Stimulated activated CD8-positive, alpha-beta memory T cell treated with anti-CD3 and anti-CD28 coated beads, Interleukin-12 subunit alpha, Interleukin-12 subunit beta, amount 100 ng/mL, for 4 hours (primary cell): Measurements from ENCODE around the gene ARHGEF1.
"Not testable (repeated sequence)": the region's sequence is repeated elsewhere in the genome, so short reads cannot be mapped to it uniquely, and the experiment has no call there.

ENCODE experiments used
- DNase-seq: peaks from one replicate; pipeline ENCODE4 v3.0.0-alpha.2; 2020; ENCODE audit warnings: low read depth

ARHGEF1 gene

GRCh38 chr19:41932259-41932719 lies 49.3 kb downstream of the ARHGEF1 start:
- DNase-seq = no peak

- DNase-seq = no peak
Measured at GRCh38 chr19:41932720-41933332, 49.8 kb downstream of the ARHGEF1 start.

DNA sequence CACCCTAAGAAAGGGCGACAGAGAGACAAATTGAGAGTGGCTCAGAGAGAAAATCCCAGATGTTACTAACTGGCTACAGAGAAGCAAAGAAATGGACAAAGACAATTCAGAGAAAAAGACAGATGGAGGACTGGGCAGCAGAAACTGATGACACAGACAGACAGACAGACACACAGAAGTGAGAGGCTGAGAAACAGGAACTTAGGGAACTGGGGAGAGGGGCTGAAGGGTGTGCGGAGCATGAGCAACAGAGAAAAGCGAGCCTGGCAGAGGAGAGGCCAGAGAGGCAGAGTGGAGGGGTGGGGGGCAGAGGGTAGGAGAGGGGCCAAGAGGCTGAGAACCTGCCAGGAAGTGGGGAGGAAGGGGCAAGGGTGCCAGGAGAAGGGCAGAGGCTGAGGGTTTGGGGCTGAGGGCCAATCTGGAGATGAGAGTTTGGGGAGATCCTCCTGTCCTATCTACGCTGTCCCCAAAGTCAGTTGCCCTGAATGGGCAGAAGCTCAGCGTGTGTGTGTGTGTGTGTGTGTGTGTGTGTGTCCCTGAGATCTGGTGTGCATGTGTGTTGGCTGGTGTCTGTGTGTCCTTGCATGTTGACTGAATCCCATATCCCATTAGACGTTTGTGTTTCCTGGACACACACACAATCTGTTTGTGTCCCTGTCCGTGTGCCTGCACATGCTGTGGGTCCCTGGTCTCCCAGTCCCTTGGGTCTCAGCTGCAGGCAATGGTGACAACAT lies 50.9 kb downstream of the ARHGEF1 start:
- no peak for DNase-seq

GRCh38 chr19:41934849-41935374 lies 51.9 kb downstream of the ARHGEF1 start:
- DNase-seq = peak; percentile 59

GRCh38 chr19:41935760-41936415 lies 52.9 kb downstream of the ARHGEF1 start:
- no peak for DNase-seq

GRCh38 chr19:41936416-41936850 lies 53.4 kb downstream of the ARHGEF1 start:
- DNase-seq = peak; percentile 42

DNA sequence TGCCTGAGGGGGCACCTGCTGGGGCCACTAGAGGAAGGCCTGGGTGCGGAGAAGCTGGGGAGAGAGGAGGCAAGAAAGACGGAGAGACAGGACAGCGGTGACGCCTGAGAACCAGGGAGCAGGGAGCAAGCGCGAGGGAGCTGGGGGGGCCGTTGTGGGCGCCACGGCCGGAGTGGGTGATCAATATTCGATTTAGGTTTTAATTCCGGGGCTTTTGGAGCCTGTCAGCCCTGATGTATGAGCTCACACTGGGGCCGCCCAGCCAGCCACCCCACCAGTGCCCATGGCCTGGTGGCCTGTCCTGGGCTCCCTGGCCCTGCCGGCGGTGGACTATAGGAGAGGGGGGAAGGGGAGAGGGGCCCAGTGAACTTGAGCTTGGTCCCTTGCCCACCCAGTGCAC lies 54.0 kb downstream of the ARHGEF1 start:
- DNase-seq = no peak

GRCh38 chr19:41937525-41938468 lies 54.8 kb downstream of the ARHGEF1 start:
- no peak for DNase-seq

GRCh38 chr19:41939209-41939608 lies 56.2 kb downstream of the ARHGEF1 start:
- DNase-seq = not testable (repeated sequence)

DNA sequence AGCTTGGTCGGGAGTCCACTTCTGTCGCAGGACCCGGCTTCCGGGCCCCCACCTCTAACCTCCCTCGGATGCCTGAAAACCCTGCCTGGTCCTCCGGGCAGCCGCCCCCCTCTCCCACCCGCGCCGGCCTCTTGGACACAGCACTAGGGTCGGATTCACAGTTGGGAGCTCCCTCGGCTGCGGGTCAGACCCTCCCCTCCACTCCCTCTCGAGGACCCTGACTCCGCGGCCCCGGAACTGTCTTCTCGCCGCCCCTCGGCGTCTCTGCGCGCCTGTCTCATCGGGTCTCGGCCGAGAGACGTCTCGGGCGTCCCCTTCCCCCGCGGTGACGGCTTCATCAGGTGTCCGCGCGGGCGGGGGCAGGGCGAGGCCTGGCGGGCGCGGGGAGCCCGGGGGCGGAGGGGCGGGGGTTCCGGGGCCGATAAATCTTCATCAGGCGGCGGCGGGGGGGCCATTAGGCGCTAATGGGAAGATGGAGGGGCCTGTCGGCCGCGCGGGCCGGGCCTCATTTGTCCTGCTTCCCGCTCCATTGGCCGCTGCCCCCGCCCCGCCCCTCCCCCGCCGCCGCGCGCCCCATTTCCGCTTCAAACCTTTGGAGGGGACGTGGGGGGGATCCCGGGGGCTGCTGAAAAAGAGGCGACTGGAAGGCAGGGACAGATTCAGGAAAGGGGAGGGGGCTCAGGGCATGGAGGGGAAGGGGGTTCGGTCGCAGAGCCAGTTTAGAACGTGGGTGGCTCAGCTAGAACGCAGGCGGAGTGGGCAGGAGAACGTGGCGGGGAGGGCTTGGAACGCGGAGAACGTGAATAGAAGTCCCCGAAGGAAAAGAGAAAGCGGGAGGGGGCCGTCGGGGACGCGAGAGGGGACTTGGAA lies 57.1 kb downstream of the ARHGEF1 start:
- DNase-seq = peak; percentile 66

GRCh38 chr19:41940731-41941409 lies 57.9 kb downstream of the ARHGEF1 start:
- no peak for DNase-seq

GRCh38 chr19:41941410-41942202 lies 58.6 kb downstream of the ARHGEF1 start:
- no peak for DNase-seq

- no peak for DNase-seq
Measured at GRCh38 chr19:41944336-41944735, 61.4 kb downstream of the ARHGEF1 start.

DNA sequence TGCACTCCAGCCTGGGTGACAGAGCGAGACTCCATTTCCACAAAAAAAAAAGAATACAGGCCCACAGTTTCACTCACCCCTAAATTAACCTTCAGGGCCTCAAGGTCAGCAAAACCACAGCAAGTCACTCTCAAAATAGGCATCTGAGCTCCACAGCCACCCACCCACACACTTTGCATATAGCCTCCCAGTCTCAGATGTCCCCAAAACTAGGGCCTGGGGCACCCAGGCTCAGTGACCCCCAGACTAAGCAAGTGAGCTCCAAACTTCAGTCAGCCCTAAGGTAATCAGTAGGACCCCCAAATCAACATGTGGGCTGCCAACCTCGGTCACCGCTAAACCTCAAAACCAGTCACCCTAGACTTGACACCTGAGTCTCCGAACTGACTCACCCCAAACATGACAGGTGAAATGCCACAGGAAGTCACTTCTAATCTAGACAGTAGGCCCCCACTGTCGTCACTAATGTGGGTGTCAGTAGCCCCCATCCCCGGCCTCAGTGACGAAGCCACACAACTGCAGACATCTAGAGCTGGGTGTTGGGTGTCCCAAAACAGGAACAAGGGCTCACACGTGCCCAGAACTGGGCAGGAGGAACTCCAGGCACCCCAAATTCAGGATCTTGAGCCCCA lies 62.3 kb downstream of the ARHGEF1 start:
- DNase-seq = peak; percentile 81

DNA sequence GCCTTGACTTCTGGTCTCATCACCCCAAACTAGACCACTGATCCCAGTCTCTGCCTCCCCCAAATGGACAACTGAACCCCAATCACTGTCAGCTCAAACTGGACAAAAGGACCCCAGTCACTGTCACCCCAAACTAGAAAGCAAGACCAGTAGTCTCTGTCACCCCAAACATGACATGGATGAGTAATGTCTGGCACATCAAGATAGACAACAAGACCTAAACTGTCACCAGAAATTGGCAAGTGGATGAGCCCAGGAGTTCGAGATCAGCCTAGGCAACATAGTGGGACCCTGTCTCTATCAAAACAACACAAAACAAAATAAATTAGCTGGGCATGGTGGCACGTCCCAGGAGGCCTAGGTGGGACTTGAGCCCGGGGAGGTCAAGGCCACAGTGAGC lies 64.1 kb downstream of the ARHGEF1 start:
- DNase-seq = no peak

- peak; percentile 73 for DNase-seq
Measured at GRCh38 chr19:41951686-41952172, 68.7 kb downstream of the ARHGEF1 start.

DNA sequence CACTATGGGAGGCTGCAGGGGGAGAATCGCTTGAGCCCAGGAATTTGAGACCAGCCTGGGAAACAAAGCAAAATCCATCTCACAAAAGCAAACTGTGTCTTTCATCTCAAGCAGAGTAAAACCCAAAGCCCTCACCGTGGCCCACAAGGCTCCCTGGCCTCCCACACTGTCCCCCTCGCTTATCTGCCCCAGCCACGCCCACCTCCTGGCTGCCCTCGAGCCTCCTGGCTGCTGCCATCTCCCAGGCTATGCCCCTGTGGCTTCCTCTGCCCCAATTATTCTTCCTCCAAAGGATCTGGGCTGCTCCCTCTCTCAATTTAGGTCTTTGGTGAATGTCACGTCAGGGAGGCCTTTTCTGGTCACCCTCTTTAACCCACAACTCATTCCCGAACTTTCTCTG lies 72.5 kb downstream of the ARHGEF1 start:
- DNase-seq = no peak

- no peak for DNase-seq
Measured at GRCh38 chr19:41956621-41957020, 73.6 kb downstream of the ARHGEF1 start.
